Thyroid gland (tissue), 4 donors: ENCODE results near the gene UGT3A2. TPM values are rescaled to one million over a fixed set of nuclear protein-coding genes. Genes with fewer than 3 reads are reported as not detected.

Source experiments
- DNase-seq, 2 donors: peaks; one replicate each; pipeline ENCODE4 v3.0.0-alpha.2; 2019
- H3K27ac ChIP-seq, 3 donors: fragments of 200-600 bp; sonication (generic); 1 replicate in 2 of 3; 2 replicates in 1 of 3; pipeline ENCODE4 v1.5.1; 2016 to 2019; ENCODE audit warnings: mild to moderate bottlenecking in 1 of 3, moderate library complexity in 1 of 3
- H3K27me3 ChIP-seq: fragments of 200-600 bp; sonication (generic); one replicate; pipeline ENCODE4 v1.5.1; 2019
- H3K36me3 ChIP-seq, 2 donors: fragments of 200-600 bp; sonication (generic); one replicate each; pipeline ENCODE4 v1.5.1; 2016 to 2019
- H3K4me1 ChIP-seq, 2 donors: fragments of 200-600 bp; sonication (generic); one replicate each; pipeline ENCODE4 v1.5.1; 2017 to 2019
- H3K4me3 ChIP-seq, 3 donors: fragments of 200-600 bp; sonication (generic); replicated peaks in 1 of 3; 1 replicate in 2 of 3; 2 replicates in 1 of 3; pipeline ENCODE4 v1.5.1; 2016; ENCODE audit warnings: mild to moderate bottlenecking in 1 of 3
- H3K9me3 ChIP-seq: fragments of 200-600 bp; sonication (generic); one replicate; pipeline ENCODE4 v1.5.1; 2017
- POLR2A ChIP-seq, 2 donors: fragments of 450-650 bp; IDR thresholded peaks; one replicate each; pipeline ENCODE4 v1.6.1; 2017; ENCODE audit warnings: antibody characterized with exemption in 2 of 2, mild to moderate bottlenecking in 2 of 2, moderate library complexity in 1 of 2
- WGBS, 2 donors: methylation state at CpG; one replicate each; pipeline ENCODE4 v1.1.5; 2017; 5-methylcytosine and 5-hydroxymethylcytosine counted together
- intact Hi-C: fragments of 100-400 bp; cut with DNase I; formaldehyde crosslinking; loops from one replicate; pipeline ENCODE4 v1.15.1; 2023
- small RNA-seq: library from RNA; depleted of rRNA; stranded (forward); fragments of <200 nt; gene quantifications from one replicate; pipeline ENCODE3, GENCODE V24; 2016
- total RNA-seq, 4 donors: library from RNA; depleted of rRNA; stranded (reverse); fragments of >200 nt; gene quantifications; one replicate each; pipeline ENCODE4 v1.2.3, GENCODE V29; 2016
- TF ChIP-seq, protein P1 (sequence below), 6 experiments: fragments of 200-600 bp in 3 of 6; fragments of 450-650 bp in 3 of 6; sonication (generic) in 3 of 6; IDR thresholded peaks; one replicate each; pipeline ENCODE4 v1.5.1; 2016 to 2019; ENCODE audit warnings: antibody characterized with exemption in 6 of 6, mild to moderate bottlenecking in 2 of 6, inconsistent platforms in 1 of 6, moderate library complexity in 1 of 6

UGT3A2 gene
- total RNA-seq, 4 donors from 2014 or later: not detected

DNA sequence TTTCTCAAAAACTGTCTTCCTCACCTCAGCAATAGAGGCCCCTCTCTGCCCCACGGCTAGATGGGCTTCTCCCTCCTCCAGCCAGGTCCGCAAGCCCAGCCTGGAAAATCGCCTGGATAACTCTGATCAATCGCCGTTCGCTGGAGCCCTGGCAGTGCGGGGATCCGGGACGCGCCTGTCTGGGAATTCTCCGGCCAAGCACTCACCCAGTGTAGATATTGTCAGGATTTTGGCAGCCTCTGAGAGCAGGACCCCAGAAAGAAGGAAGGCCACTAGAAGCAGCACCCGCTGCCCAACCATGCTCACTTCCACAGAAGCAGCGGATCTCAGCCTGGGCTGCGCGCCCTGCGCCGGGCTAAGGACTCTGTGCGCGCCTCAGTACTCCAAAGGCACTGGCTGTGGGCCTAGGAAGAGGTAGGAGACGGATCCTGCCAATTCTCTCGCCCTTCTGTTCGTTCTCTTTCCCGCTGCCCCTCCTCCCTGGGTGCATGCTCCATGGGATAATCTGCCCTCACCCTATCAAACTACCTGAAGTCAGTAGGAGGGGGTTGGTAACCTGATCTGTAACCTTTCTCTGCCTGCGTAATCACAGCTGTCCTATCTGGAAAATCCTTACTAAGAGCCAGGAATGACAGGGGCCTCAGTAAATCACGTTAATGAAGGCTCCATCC, 75.6 kb downstream of the UGT3A2 start, which contains the start of gene UGT3A1:
TSS of gene UGT3A1 (minus strand) at position 450 of the 671 bp plus-strand sequence. CDS start at position 300, 150 bp downstream.
- TF ChIP-seq, protein P1, sequence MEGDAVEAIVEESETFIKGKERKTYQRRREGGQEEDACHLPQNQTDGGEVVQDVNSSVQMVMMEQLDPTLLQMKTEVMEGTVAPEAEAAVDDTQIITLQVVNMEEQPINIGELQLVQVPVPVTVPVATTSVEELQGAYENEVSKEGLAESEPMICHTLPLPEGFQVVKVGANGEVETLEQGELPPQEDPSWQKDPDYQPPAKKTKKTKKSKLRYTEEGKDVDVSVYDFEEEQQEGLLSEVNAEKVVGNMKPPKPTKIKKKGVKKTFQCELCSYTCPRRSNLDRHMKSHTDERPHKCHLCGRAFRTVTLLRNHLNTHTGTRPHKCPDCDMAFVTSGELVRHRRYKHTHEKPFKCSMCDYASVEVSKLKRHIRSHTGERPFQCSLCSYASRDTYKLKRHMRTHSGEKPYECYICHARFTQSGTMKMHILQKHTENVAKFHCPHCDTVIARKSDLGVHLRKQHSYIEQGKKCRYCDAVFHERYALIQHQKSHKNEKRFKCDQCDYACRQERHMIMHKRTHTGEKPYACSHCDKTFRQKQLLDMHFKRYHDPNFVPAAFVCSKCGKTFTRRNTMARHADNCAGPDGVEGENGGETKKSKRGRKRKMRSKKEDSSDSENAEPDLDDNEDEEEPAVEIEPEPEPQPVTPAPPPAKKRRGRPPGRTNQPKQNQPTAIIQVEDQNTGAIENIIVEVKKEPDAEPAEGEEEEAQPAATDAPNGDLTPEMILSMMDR (IDR thresholded peaks at IDR 0.05): no peak
- no peak for TF ChIP-seq POLR2A (IDR thresholded peaks at IDR 0.05)
- 15% methylated on average over 16 to 24 of the region's 25 CpGs for WGBS, 2 donors

DNA sequence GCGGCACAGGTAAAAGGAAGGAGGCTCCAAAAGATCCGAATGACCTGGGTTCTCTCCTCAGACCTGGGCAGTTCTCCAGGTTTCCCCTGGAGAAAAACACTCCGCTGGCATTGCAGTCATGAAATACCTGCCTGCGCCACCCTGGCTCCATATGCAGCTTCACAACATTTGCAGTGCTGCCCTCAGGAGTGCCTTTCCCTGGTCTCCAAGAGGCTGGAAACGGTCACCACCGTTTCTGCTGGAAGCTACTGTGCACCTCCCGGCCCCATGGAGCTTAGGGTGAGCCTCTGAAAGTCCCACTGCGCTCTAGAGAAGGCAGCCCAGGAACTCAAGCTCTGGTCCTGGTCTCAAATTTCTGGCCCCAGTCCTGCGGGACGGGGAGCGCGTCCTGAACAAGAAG, 76.2 kb downstream of the UGT3A2 start:
- WGBS, 2 donors: 32 to 49% methylated on average over 12 of the region's 12 CpGs
- TF ChIP-seq, protein P1 (IDR thresholded peaks at IDR 0.05): no peak
- no peak for TF ChIP-seq POLR2A (IDR thresholded peaks at IDR 0.05)
- no peak for DNase-seq

More for the DNA sequence above, 75.6 kb downstream of the UGT3A2 start, which contains the start of gene UGT3A1:
- Histone ChIP-seq H3K4me1 (no peaks in the 10 kb centered on the region), H3K9me3 (no peaks in the 10 kb centered on the region), H3K27me3 (no peaks in the 10 kb centered on the region), H3K27ac (no peak within 1 kb of the TSS), H3K36me3 (no peaks in the 10 kb centered on the region), H3K4me3 (no peak within 1 kb of the TSS)
- intact Hi-C loops: no loop called here
- no peak for DNase-seq

DNA sequence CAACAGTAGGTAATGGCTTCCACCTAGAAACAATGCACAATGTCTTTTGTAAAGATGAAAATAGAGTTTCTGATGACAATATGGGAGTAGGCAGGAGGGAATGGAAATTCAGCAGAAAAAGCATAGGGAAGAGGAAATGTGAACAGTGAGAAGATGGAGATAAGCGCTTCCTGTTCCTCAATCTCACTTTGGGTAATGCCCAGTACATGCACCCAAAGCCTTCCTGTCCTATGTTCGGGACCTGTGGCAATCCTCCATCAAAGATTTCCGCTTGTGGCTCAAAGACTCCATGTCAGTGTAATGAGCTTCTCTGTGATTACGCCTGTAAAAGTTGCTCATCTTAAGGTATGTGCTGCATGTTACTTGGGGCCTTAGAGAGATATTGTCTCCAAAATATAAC, 78.2 kb downstream of the UGT3A2 start:
- H3K4me3 ChIP-seq: no peak overlapping the region
- intact Hi-C loops: no loop called here
- WGBS, 2 donors: 47 to 79% methylated on average over 4 of the region's 4 CpGs
- no peaks in the 10 kb centered on the region for H3K27me3 ChIP-seq
- TF ChIP-seq, protein P1 (IDR thresholded peaks at IDR 0.05): no peak
- no peak for TF ChIP-seq POLR2A (IDR thresholded peaks at IDR 0.05)
- H3K9me3 ChIP-seq: no peaks in the 10 kb centered on the region
- H3K36me3 ChIP-seq: no peaks in the 10 kb centered on the region
- DNase-seq: no peak
- no peaks in the 10 kb centered on the region for H3K4me1 ChIP-seq
- H3K27ac ChIP-seq: no peak overlapping the region

More for the DNA sequence above, 76.2 kb downstream of the UGT3A2 start:
- no peaks in the 10 kb centered on the region for H3K27me3 ChIP-seq
- H3K9me3 ChIP-seq: no peaks in the 10 kb centered on the region
- no peak overlapping the region for H3K27ac ChIP-seq
- no peaks in the 10 kb centered on the region for H3K4me1 ChIP-seq
- intact Hi-C loops: no loop called here
- H3K36me3 ChIP-seq: no peaks in the 10 kb centered on the region
- no peak overlapping the region for H3K4me3 ChIP-seq

DNA sequence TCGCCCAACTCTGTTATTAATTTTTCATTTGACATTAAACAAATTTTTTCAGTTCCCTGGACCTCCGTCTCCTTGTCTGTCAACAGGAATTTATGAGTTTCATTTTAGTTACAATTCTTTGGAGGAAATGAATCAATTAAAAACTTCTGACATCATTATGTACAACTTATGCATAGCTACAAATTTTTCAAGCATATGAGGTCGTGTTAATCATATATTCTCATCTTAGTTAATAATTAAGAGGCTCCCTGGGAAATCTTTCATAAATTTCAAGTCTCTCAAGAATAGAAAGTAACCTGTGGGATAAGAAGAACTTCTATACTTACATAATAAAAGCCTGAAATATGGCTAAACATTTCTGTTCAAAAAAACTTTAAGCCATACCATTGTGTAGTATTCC, 78.9 kb downstream of the UGT3A2 start:
- no peaks in the 10 kb centered on the region for H3K4me1 ChIP-seq
- no peak overlapping the region for H3K4me3 ChIP-seq
- H3K36me3 ChIP-seq: no peaks in the 10 kb centered on the region
- H3K27ac ChIP-seq: no peak overlapping the region
- TF ChIP-seq POLR2A (IDR thresholded peaks at IDR 0.05): no peak
- TF ChIP-seq, protein P1 (IDR thresholded peaks at IDR 0.05): no peak
- no peak for DNase-seq
- no peaks in the 10 kb centered on the region for H3K9me3 ChIP-seq
- intact Hi-C loops: no loop called here
- H3K27me3 ChIP-seq: no peaks in the 10 kb centered on the region
- 63 to 69% methylated on average over 3 of the region's 3 CpGs for WGBS, 2 donors

Small RNAs within 50 kb of the gene (small RNA-seq; reads per million reads assigned to genes)
- gene AC016612.1: not detected

Other genes starting within 250 kb of the UGT3A2 start
- gene IL7R, start 210.0 kb downstream of the UGT3A2 start, total RNA-seq: 10 to 100 TPM; 12.7 to 29.0 (median 15.1) TPM
- gene CAPSL, start 128.3 kb downstream of the UGT3A2 start, total RNA-seq: 1 to 10 TPM in 1 of 4 donors, under 1 TPM in 1, not detected in 2; 0.33 to 2.4 TPM
- gene UGT3A1, start 75.5 kb downstream of the UGT3A2 start, total RNA-seq: not detected
- gene LMBRD2, start 85.0 kb upstream of the UGT3A2 start, total RNA-seq: 10 to 100 TPM; 18.1 to 23.5 (median 19.4) TPM
- 10 to 100 TPM in 1 of 4 donors, 1 to 10 TPM in 3; 4.8 to 10.3 (median 8.8) TPM for gene SKP2, start 85.2 kb upstream of the UGT3A2 start, total RNA-seq
- 10 to 100 TPM; 28.8 to 47.2 (median 44.4) TPM for gene NADK2, start 175.0 kb upstream of the UGT3A2 start, total RNA-seq
- gene RANBP3L, start 235.0 kb upstream of the UGT3A2 start, total RNA-seq: 10 to 100 TPM in 1 of 4 donors, 1 to 10 TPM in 3; 6.5 to 15.8 (median 8.5) TPM